KBM-7 (cell line): ENCODE results near the gene KIAA0825.
A peak's percentile ranks its signal among the peaks of the same experiment; 100 is the strongest.

ENCODE experiments used
- DNase-seq: peaks from one replicate; pipeline ENCODE4 v3.0.0-alpha.2; 2015
- in situ Hi-C: fragments of 300-500 bp; cut with MboI; formaldehyde crosslinking; loops from 2 replicates; pipeline ENCODE4 v1.14.3; 2020; ENCODE audit warnings: low sequenced_read_pairs, low pct_unique_long_range_greater_than_20kb, mixed read lengths

KIAA0825 gene

GRCh38 chr5:94467346-94467953, 151.0 kb downstream of the KIAA0825 start:
- DNase-seq: no peak
- in situ Hi-C loops: no loop called here

- in situ Hi-C loops: no loop called here
- no peak for DNase-seq
Measured at GRCh38 chr5:94463739-94464138, 154.7 kb downstream of the KIAA0825 start.

GRCh38 chr5:94461131-94461530, 157.3 kb downstream of the KIAA0825 start:
- in situ Hi-C loops: no loop called here
- no peak for DNase-seq

- DNase-seq: no peak
- in situ Hi-C loops: no loop called here
Measured at GRCh38 chr5:94459915-94460314, 158.5 kb downstream of the KIAA0825 start.

GRCh38 chr5:94457788-94458187, 160.6 kb downstream of the KIAA0825 start:
- in situ Hi-C loops: no loop called here

GRCh38 chr5:94445726-94446125, 172.7 kb downstream of the KIAA0825 start:
- DNase-seq: no peak
- in situ Hi-C loops: no loop called here

More at GRCh38 chr5:94457788-94458187, 160.6 kb downstream of the KIAA0825 start:
- DNase-seq: no peak

- in situ Hi-C loops: no loop called here
- no peak for DNase-seq
Measured at GRCh38 chr5:94442991-94443390, 175.4 kb downstream of the KIAA0825 start.

- in situ Hi-C loops: no loop called here
Measured at GRCh38 chr5:94442076-94442475, 176.3 kb downstream of the KIAA0825 start.

GRCh38 chr5:94440015-94440414, 178.4 kb downstream of the KIAA0825 start:
- in situ Hi-C loops: no loop called here
- no peak for DNase-seq

More at GRCh38 chr5:94442076-94442475, 176.3 kb downstream of the KIAA0825 start:
- no peak for DNase-seq

- in situ Hi-C loops: no loop called here
- peak; percentile 30 for DNase-seq
Measured at GRCh38 chr5:94433397-94434163, 184.8 kb downstream of the KIAA0825 start.

GRCh38 chr5:94432499-94432898, 185.9 kb downstream of the KIAA0825 start:
- in situ Hi-C loops: no loop called here
- DNase-seq: no peak

GRCh38 chr5:94431696-94432095, 186.7 kb downstream of the KIAA0825 start:
- in situ Hi-C loops: no loop called here
- no peak for DNase-seq

GRCh38 chr5:94429566-94429965, 188.8 kb downstream of the KIAA0825 start:
- in situ Hi-C loops: no loop called here
- DNase-seq: no peak

- no peak for DNase-seq
- in situ Hi-C loops: no loop called here
Measured at GRCh38 chr5:94425396-94425795, 193.0 kb downstream of the KIAA0825 start.

- in situ Hi-C loops: no loop called here
- no peak for DNase-seq
Measured at GRCh38 chr5:94423411-94423810, 195.0 kb downstream of the KIAA0825 start.

GRCh38 chr5:94422812-94423211, 195.6 kb downstream of the KIAA0825 start:
- in situ Hi-C loops: no loop called here
- DNase-seq: peak; percentile 4

GRCh38 chr5:94420885-94421284, 197.5 kb downstream of the KIAA0825 start:
- in situ Hi-C loops: no loop called here
- DNase-seq: peak; percentile 6

GRCh38 chr5:94415798-94416197, 202.6 kb downstream of the KIAA0825 start:
- DNase-seq: no peak

GRCh38 chr5:94409440-94409839, 209.0 kb downstream of the KIAA0825 start:
- no peak for DNase-seq
- in situ Hi-C loops: no loop called here

More at GRCh38 chr5:94415798-94416197, 202.6 kb downstream of the KIAA0825 start:
- in situ Hi-C loops: no loop called here

- no peak for DNase-seq
- in situ Hi-C loops: no loop called here
Measured at GRCh38 chr5:94407023-94407422, 211.4 kb downstream of the KIAA0825 start.

GRCh38 chr5:94403483-94403882, 214.9 kb downstream of the KIAA0825 start:
- in situ Hi-C loops: no loop called here
- DNase-seq: no peak
